ENCODE results near the gene NDUFAF3. TPM values are rescaled to one million over a fixed set of nuclear protein-coding genes. Genes with fewer than 3 reads are reported as not detected.
A peak's percentile ranks its signal among the peaks of the same experiment; 100 is the strongest.

Gene NDUFAF3
- total and polyA plus RNA-seq, 2 experiments from 2014 or later, result 49.9 to 118 TPM

DNA sequence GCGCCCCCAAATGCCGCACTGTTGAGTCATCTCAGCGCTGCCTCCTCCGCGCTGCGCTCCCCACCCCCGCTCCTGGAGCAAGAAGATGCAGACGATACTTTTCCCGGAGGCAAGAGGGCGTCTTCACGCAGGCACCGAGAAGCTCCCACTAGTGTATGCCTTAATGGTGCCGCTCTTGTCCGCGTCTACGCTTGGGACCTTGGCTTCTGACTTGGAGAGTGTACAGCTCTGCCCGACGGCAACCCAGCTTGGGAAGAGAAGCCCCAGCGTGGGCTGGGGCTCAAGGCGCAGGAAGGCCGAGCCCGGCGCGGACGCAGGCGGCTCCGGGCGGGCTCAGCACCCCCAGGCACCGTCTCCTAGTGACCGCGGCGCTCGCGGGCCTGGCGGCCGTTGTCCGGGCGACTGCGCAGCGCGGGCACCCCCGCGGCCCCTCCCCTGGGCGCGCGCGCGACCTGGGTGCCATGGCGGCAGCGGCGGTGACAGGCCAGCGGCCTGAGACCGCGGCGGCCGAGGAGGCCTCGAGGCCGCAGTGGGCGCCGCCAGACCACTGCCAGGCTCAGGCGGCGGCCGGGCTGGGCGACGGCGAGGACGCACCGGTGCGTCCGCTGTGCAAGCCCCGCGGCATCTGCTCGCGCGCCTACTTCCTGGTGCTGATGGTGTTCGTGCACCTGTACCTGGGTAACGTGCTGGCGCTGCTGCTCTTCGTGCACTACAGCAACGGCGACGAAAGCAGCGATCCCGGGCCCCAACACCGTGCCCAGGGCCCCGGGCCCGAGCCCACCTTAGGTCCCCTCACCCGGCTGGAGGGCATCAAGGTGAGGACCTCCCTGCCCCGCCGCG, 31.9 kb upstream of the NDUFAF3 start, which contains the start of gene P4HTM (continued):
- TF ChIP-seq, protein P1, sequence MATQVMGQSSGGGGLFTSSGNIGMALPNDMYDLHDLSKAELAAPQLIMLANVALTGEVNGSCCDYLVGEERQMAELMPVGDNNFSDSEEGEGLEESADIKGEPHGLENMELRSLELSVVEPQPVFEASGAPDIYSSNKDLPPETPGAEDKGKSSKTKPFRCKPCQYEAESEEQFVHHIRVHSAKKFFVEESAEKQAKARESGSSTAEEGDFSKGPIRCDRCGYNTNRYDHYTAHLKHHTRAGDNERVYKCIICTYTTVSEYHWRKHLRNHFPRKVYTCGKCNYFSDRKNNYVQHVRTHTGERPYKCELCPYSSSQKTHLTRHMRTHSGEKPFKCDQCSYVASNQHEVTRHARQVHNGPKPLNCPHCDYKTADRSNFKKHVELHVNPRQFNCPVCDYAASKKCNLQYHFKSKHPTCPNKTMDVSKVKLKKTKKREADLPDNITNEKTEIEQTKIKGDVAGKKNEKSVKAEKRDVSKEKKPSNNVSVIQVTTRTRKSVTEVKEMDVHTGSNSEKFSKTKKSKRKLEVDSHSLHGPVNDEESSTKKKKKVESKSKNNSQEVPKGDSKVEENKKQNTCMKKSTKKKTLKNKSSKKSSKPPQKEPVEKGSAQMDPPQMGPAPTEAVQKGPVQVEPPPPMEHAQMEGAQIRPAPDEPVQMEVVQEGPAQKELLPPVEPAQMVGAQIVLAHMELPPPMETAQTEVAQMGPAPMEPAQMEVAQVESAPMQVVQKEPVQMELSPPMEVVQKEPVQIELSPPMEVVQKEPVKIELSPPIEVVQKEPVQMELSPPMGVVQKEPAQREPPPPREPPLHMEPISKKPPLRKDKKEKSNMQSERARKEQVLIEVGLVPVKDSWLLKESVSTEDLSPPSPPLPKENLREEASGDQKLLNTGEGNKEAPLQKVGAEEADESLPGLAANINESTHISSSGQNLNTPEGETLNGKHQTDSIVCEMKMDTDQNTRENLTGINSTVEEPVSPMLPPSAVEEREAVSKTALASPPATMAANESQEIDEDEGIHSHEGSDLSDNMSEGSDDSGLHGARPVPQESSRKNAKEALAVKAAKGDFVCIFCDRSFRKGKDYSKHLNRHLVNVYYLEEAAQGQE (IDR thresholded peaks at IDR 0.05; ENCODE audit: unreplicated experiment), result no peak
- TF ChIP-seq ZNF331 (CRISPR knock-in tag; IDR thresholded peaks at IDR 0.05; ENCODE audit: low read depth), result no peak
- TF ChIP-seq, protein P2, sequence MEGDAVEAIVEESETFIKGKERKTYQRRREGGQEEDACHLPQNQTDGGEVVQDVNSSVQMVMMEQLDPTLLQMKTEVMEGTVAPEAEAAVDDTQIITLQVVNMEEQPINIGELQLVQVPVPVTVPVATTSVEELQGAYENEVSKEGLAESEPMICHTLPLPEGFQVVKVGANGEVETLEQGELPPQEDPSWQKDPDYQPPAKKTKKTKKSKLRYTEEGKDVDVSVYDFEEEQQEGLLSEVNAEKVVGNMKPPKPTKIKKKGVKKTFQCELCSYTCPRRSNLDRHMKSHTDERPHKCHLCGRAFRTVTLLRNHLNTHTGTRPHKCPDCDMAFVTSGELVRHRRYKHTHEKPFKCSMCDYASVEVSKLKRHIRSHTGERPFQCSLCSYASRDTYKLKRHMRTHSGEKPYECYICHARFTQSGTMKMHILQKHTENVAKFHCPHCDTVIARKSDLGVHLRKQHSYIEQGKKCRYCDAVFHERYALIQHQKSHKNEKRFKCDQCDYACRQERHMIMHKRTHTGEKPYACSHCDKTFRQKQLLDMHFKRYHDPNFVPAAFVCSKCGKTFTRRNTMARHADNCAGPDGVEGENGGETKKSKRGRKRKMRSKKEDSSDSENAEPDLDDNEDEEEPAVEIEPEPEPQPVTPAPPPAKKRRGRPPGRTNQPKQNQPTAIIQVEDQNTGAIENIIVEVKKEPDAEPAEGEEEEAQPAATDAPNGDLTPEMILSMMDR (conservative IDR thresholded peaks at IDR 0.05; ENCODE audit: low read depth in 2 of 2), result peak; percentile 32 to 49
- TF ChIP-seq EZH2phosphoT487 (IDR thresholded peaks at IDR 0.05; ENCODE audit: unreplicated experiment), result no peak
- peak; percentile 82 for TF ChIP-seq POLR2AphosphoS5 (IDR thresholded peaks at IDR 0.05; ENCODE audit: low read depth)
- TF ChIP-seq STAT1 (IDR thresholded peaks at IDR 0.05; ENCODE audit: unreplicated experiment), result no peak

DNA sequence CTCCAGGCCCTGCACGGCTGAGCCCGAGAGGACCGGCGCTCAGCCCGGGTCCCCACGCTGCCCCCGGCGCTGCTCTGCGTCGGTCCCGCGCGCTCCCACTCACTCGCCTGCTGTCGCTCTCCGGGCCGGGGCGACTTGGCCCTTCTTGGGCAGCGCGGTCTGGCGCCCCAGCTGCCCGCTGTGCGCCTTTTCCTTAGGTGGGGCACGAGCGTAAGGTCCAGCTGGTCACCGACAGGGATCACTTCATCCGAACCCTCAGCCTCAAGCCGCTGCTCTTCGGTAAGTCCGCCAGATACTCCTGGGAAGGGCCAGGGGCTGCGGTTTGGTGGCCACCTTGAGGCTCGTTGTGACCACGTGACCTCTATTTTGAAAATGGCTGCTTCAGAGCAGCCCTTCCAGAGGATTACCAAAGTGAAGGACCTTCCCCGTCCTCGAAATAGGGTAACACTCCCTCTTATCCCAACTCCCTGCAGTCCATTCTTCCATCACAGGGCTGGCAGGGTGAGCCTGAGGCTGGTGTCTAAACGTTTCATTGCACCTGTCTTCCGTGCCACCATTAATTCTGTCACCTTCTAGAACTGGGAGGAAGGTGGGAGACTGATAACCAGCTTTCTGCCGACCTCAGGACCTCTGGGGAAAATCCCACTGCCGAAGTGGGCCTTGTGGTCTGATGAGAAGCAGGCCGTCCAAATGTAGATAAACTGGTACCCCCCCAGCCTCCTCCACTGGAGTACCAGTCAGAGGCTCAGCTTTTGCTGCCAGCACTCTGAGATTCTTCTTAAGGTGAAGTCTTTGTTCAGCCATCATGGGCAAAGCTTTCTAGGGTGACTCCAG, 31.1 kb upstream of the NDUFAF3 start:
- Histone ChIP-seq H3K27ac (ENCODE audit: low read depth) (peak overlapping the region; percentile 52; the same call in 1 of the 2 replicates), H2AFZ (peak overlapping the region; percentile 97)
- peak overlapping the region; percentile 92 for H3K27ac Mint-ChIP-seq

More for the DNA sequence above, 31.1 kb upstream of the NDUFAF3 start:
- no peaks in the 10 kb centered on the region for H3K9me2 ChIP-seq (ENCODE audit: insufficient read depth)
- Mint-ChIP-seq H3K4me1 (peaks cover 19% of the 10 kb centered on the region), H3K27me3 (ENCODE audit: insufficient read depth, low read depth, poor library complexity) (peaks cover 23% of the 10 kb centered on the region), H3K36me3 (ENCODE audit: low read depth) (peaks cover 33% of the 10 kb centered on the region), H3K4me3 (peak overlapping the region; percentile 91), H3K9me3 (no peaks in the 10 kb centered on the region)
- ATAC-seq (peak; percentile 33), DNase-seq (ENCODE audit: low spot score) (peak; percentile 70)
- TF ChIP-seq POLR2AphosphoS5 (IDR thresholded peaks at IDR 0.05; ENCODE audit: low read depth), result peak; percentile 53
- no peak for TF ChIP-seq ZNF114 (CRISPR knock-in tag; IDR thresholded peaks at IDR 0.05)
- no peak for TF ChIP-seq NANOG (IDR thresholded peaks at IDR 0.05; ENCODE audit: borderline replicate concordance)
- peaks cover 14% of the 10 kb centered on the region; the same call in 1 of the 2 replicates for H3K4me1 ChIP-seq (ENCODE audit: insufficient read depth)
- peak overlapping the region; percentile 91 for H3K4me3 ChIP-seq
- H3F3A ChIP-seq (replicated peaks; ENCODE audit: low read depth), result no peaks in the 10 kb centered on the region
- peaks cover 18% of the 10 kb centered on the region for H3K79me2 ChIP-seq (replicated peaks; ENCODE audit: insufficient read depth)
- H3K36me3 ChIP-seq (ENCODE audit: insufficient read depth), result no peaks in the 10 kb centered on the region
- no peaks in the 10 kb centered on the region for H3K27me3 ChIP-seq (ENCODE audit: insufficient read depth)
- peaks cover 6% of the 10 kb centered on the region for H4K20me1 ChIP-seq (replicated peaks; ENCODE audit: insufficient read depth)
- H3K4me2 ChIP-seq, result peak overlapping the region; percentile 97
